Ammon's horn (tissue), 1 donor: Measurements from ENCODE around the gene UQCRH.
"Not testable (repeated sequence)": the region's sequence is repeated elsewhere in the genome, so short reads cannot be mapped to it uniquely, and the experiment has no call there.

Experiments
- DNase-seq: peaks from one replicate; pipeline ENCODE4 v3.0.0-alpha.2; 2016; ENCODE audit warnings: low spot score

The UQCRH gene

DNA sequence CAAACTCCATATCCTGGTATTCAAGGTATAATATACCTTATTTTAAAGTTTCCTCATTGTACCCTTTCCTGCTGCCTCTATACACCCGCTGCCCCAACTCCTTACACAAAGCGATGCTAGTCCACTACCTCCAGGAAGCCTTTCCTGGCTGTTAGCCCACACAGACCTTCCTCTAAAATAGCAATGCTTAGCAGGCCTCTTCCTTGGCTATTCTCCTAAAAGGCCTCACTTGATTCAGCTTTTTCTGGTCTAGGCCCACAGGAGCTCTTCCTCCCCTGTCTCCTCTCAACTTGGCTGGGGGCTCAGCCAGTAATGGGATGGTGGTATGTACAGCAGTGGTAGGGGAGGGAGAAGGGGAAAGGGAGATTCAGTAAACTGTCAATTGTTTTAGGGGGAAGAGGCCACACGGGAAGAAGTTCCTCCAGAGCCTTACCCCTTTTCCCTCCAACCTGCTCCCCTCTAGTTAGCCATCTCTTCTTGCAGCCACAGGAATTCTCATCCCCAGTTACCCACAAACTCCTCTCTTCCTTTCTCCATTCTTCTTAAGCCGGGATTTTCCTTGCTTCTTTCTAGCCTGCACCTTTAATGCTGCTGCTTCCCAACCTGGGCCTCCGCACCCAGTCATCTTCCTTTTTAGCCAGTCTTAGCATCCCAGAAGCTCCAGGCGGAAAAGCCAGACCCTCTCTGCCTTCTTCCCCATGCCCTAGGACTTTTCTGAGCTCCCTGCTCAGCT lies 2.7 kb upstream of the UQCRH start:
- no peak for DNase-seq

- peak; percentile 27 for DNase-seq
These were observed 2.1 kb upstream of the UQCRH start for GRCh38 chr1:46301406-46301807.

DNA sequence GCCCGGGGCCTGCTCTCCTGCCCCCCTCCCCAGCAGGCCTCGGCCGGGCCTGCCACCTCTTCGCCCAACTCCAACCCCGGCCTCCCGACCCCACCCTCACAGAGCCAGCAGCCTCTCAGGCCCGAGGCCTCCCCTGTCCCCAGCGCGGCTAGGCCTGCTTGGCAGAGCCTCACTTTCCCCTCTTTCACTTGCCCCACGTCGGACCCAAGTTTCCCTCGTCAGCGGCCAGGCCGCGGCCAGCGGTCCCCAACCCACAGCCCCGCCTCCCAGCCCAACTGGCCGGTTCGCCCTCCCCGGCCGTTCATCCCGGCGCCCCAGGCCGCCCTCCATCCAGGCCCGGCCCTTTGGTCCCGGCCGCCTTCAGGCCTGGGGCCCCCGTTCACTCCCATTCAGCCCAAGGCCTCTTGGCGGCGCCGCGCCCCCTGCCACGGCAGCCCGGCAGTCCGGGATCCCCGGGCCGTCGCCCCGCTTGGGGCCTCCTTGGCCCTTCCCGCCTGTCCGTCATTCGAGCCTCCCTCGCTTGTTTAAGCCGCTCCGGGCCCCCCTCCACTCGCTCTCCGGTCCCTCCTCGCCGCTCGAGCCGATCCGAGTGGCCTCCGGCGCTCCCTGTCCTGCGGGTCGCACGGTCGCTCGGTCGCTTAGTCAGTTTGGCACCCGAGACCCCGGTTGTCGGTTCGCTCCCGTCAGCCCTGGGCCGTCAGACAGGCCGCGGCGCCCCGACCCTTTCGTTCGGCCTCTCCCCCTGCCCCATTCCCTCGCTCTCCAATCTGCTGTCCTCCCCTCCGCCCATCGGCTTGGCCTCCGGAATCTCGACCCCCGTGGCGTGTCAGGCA lies 1.5 kb upstream of the UQCRH start:
- peak; percentile 35 for DNase-seq

GRCh38 chr1:46302641-46303037 lies 859 bp upstream of the UQCRH start:
- peak; percentile 27 for DNase-seq

GRCh38 chr1:46303872-46304326 lies 401 bp downstream of the UQCRH start:
- DNase-seq: no peak

- no peak for DNase-seq
These were observed 2.6 kb downstream of the UQCRH start for GRCh38 chr1:46306159-46306530.

DNA sequence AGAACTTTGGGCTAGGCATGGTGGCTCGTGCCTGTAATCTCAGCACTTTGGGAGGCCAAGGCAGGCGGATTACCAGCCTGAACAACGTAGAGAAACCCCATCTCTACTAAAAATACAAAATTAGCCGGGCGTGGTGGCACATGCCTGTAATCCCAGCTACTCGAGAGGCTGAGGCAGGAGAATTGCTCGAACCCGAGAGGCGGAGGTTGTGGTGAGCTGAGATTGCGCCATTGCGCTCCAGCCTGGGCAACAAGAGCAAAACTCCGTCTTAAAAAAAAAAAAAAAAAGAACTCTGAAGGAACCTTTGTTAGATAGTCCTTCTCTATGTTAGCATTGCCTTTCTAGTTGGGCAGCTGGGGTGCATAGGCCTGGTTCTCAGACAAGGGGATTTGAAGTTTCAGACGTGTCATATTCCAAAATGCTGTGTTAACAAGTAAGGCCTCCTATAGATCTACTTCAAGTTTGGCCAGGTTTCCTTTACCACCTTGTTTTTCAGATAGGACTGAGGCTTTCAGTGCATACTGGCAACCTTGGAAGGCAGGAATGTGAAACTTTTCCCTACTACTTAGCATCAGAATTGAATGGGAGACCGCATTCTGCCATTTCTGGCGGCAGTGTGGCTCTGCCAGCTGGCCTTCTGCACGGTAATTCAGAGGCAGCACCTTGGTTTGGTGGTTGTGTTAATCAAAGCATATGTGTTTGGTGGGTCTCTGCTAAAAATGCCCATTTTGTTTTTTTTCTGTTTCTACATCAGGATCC lies 6.1 kb downstream of the UQCRH start:
- DNase-seq: no peak

DNA sequence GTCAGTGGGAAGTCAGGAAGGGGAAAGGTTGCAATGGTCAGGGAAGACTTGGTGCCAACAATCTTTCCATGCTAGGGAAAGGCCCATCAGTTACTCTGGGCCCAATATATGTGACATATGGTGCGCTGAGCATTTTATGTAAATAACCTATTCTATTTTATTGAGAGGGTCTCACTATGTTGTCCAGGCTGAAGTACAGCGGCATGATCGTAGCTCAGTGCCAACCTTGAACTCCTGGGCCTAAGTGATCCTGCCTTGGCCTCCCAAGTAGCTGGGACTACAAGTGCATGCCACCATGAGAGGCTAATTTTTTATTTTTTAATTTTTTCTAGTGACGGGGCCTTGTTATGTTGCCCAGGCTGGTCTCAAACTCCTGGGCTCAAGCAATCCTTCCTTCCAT lies 6.8 kb downstream of the UQCRH start:
- no peak for DNase-seq

DNA sequence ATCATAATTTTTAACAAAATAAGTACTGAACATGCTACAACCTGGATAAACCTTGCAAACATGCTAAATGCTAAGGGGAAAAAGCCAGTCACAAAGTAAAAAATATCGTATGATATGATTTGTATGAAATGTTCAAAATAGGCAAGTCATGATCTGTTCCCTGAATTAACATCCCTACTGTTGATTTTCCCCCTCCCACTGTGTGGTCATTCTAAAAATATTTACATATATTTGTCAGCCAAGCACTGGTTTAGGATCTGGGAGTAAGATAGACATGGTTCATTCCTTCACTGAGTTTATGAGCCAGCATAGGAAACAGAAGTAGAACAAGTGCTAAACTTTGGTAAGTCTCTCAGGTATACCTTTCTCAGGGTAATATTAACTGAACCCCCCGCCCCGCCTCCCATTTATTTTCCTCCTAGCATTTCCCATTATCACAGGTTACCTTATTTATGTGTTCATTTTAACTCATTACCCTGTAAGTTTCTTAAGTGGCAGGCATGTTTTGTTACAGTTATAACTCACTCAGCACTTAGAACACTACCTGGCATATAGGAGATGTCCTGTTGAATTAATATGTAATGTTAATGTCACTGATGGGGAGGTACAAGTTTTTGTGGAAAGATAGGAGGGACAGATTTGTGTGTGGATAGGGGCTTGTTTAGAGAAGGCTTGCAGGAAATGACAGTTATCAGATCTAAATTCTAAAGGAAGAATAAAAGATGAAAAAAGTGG lies 12.3 kb downstream of the UQCRH start:
- DNase-seq: no peak

DNA sequence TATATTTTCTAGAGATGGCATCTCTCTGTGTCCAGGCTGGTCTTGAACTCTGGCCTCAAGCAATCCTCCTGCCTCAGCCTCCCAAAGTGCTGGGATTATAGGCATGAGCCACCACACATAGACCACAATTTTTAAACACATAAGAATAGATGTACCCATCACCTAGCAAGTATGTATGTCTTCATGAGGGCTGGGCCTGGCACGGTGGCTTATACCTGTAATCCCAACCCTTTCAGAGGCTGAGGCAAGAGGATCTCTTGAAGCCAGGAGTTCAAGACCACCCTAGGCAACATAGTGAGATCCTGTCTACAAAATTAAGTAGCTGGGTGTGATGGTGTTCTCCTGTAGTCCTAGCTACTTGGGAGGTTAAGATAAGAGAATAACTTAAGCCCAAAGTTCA lies 13.8 kb downstream of the UQCRH start:
- DNase-seq: no peak

DNA sequence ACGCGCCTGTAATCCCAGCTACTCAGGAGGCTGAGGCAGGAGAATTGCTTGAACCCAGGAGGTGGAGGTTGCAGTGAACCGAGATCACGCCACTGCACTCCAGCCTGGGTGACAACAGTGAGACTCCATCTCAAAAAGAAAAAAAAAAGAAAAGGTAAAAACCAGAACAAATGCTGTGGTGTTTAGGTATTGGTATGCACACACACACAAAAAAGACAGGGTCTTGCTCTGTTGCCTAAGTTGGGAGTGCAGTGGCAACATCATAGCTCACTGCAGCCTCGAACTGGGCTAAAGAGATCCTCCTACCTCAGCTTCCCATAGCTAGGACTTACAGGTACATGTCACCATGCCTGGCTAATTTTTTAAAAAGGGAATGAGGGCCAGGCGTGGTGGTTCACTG lies 15.8 kb downstream of the UQCRH start:
- DNase-seq: not testable (repeated sequence)

DNA sequence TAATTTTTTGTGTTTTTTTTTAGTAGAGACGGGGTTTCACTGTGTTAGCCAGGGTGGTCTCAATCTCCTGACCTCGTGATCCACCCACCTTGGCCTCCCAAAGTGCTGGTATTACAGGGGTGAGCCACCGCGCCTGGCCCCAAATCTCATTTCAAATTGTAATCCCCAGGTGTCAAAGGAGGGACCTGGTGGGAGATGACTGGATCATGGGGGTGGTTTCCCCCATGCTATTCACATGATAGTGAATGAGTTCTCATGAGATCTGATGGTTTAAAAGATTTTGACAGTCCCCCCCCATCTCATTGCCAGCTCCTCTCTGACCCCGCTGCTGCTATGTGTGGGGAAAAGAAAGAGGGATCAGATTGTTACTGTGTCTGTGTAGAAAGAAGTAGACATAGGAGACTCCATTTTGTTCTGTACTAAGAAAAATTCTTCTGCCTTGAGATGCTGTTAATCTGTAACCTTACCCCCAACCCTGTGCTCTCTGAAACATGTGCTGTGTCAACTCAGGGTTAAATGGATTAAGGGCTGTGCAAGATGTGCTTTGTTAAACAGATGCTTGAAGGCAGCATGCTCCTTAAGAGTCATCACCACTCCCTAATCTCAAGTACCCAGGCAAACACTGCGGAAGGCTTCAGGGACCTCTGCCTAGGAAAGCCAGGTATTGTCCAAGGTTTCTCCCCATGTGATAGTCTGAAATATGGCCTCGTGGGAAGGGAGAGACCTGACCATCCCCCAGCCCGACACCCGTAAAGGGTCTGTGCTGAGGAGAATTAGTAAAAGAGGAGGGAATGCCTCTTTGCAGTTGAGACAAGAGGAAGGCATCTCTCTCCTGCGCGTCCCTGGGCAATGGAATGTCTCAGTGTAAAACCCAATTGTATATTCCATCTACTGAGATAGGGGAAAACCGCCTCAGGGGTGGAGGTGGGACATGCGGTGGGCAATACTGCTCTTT lies 16.7 kb downstream of the UQCRH start:
- not testable (repeated sequence) for DNase-seq

DNA sequence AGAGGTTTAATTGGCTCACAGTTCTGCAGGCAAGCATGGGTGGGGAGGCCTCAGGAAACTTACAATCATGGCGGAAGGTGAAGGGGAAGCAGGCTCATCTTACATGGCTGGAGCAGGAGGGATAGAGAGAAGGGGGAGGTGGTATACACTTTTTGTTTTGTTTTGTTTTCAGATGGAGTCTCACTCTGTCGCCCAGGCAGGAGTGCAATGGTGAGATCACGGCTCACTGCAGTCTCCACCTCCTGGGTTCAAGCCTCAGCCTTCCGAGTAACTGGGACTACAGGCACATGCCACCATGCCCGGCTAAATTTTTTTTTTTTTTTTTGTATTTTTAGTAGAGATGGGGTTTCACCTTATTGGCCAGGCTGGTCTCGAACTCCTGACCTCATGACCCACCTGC lies 18.7 kb downstream of the UQCRH start:
- DNase-seq: not testable (repeated sequence)

GRCh38 chr1:46325285-46326076 lies 22.0 kb downstream of the UQCRH start:
- DNase-seq: not testable (repeated sequence)

GRCh38 chr1:46328182-46328581 lies 24.7 kb downstream of the UQCRH start:
- not testable (repeated sequence) for DNase-seq

- DNase-seq: not testable (repeated sequence)
These were observed 26.3 kb downstream of the UQCRH start for GRCh38 chr1:46329807-46330206.

DNA sequence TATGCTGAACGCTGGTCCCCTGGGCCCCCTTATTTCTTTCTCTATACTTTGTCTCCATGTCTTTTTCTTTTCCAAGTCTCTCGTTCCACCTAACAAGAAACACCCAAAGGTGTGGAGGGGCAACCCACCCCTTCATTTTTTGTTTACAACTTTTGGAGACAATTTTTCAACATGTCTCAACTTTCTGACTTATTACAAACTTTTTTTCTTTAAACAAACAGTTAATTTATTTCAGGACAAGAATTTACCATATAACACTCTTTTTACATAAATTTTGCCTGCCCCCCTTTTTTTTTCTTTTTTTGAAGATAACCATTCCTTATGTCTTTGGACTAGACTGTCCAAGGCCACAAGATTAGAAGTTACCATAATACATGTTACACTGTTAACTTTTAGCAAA lies 26.9 kb downstream of the UQCRH start:
- not testable (repeated sequence) for DNase-seq

DNA sequence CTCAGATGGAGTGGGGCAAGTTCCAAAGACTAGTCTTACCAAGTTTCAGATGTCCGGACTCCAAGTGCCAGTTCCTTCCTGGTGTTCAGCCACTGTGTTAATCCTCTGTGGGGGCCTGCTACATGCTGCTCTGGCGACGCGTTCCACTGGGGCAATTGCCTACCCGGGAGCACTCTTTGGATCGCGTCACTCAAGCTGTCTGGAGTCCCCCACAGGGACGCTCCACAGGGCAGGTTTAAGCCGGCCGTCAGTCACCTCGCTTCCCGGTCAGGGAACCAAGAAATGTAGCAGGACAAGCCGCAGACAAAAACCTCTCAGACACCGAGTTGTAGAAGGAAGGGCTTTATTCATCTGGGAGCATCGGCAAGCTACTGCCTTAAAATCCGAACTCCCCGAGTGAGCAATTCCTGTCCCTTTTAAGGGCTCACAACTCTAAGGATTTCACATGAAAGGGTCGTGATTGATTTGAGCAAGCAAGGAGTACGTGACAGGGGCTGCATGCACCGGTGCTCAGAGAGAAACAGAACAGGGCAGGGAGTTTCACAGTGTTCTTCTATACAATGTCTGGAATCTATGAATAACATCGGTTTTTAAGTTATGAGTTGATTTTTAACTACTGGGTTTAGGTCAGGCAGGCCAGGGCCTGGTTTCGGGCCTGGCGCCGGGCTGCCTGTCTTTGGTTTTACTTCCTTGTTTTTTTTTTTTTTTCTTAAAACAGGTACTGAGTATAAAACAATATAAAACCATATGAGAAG lies 28.5 kb downstream of the UQCRH start:
- DNase-seq: not testable (repeated sequence)
